Neural crest cell (in vitro differentiated cells): ENCODE data around the gene ARHGAP6. TPM values are rescaled to one million over a fixed set of nuclear protein-coding genes. Genes with fewer than 3 reads are reported as not detected.

ENCODE experiments used
- DNase-seq: peaks from one replicate; pipeline ENCODE4 v3.0.0; 2021; ENCODE audit warnings: low read depth, mixed read lengths, low spot score
- H3K27ac Mint-ChIP-seq: one replicate; pipeline ENCODE4 v1.8.0; 2021; ENCODE audit warnings: mild to moderate bottlenecking, mixed read lengths; ENCODE audit not compliant: unreplicated experiment
- H3K27me3 Mint-ChIP-seq: 2 replicates; pipeline ENCODE4 v1.8.0; 2021; ENCODE audit warnings: low read depth, mild to moderate bottlenecking, mixed read lengths
- H3K36me3 Mint-ChIP-seq: 2 replicates; pipeline ENCODE4 v1.8.0; 2021; ENCODE audit warnings: low read depth, mild to moderate bottlenecking, mixed read lengths
- H3K4me1 Mint-ChIP-seq: 2 replicates; pipeline ENCODE4 v1.8.0; 2021; ENCODE audit warnings: mixed read lengths
- H3K4me3 Mint-ChIP-seq: one replicate; pipeline ENCODE4 v1.8.0; 2021; ENCODE audit warnings: mild to moderate bottlenecking, mixed read lengths
- H3K9me3 Mint-ChIP-seq: 2 replicates; pipeline ENCODE4 v1.8.0; 2021; ENCODE audit warnings: mixed read lengths
- CTCF ChIP-seq: fragments of 200-600 bp; sonication (generic); conservative IDR thresholded peaks from 2 replicates; pipeline ENCODE4 v1.5.0; 2021; ENCODE audit warnings: antibody characterized with exemption, mild to moderate bottlenecking
- total RNA-seq: library from RNA; stranded (reverse); gene quantifications from 2 replicates; pipeline ENCODE4 v1.2.1, GENCODE V29; 2021

ARHGAP6 gene
- total RNA-seq, 1 donor from 2014 or later = 2.7 TPM

GRCh38 chrX:11414091-11414490 is 251.6 kb downstream of the ARHGAP6 start:
- Mint-ChIP-seq H3K9me3 (peaks cover 2% of the 10 kb centered on the region), H3K27me3 (no peaks in the 10 kb centered on the region)

GRCh38 chrX:11412715-11413623 is 252.8 kb downstream of the ARHGAP6 start:
- no peaks in the 10 kb centered on the region for H3K4me1 Mint-ChIP-seq
- no peak overlapping the region for H3K27ac Mint-ChIP-seq
- peaks cover 5% of the 10 kb centered on the region for H3K9me3 Mint-ChIP-seq
- H3K36me3 Mint-ChIP-seq = no peaks in the 10 kb centered on the region
- no peak for TF ChIP-seq CTCF
- H3K4me3 Mint-ChIP-seq = no peak overlapping the region
- no peak for DNase-seq
- no peaks in the 10 kb centered on the region for H3K27me3 Mint-ChIP-seq

More at GRCh38 chrX:11414091-11414490, 251.6 kb downstream of the ARHGAP6 start:
- DNase-seq = no peak
- no peak overlapping the region for H3K27ac Mint-ChIP-seq
- H3K4me3 Mint-ChIP-seq = no peak overlapping the region
- no peaks in the 10 kb centered on the region for H3K36me3 Mint-ChIP-seq
- no peaks in the 10 kb centered on the region for H3K4me1 Mint-ChIP-seq
- TF ChIP-seq CTCF = no peak

- H3K27me3 Mint-ChIP-seq = no peaks in the 10 kb centered on the region
- H3K4me1 Mint-ChIP-seq = no peaks in the 10 kb centered on the region
- no peak for TF ChIP-seq CTCF
Observed at GRCh38 chrX:11409957-11410356, 255.8 kb downstream of the ARHGAP6 start.

GRCh38 chrX:11408783-11409182 is 256.9 kb downstream of the ARHGAP6 start:
- Mint-ChIP-seq H3K4me3 (no peak overlapping the region), H3K27ac (no peak overlapping the region), H3K9me3 (peaks cover 11% of the 10 kb centered on the region), H3K27me3 (no peaks in the 10 kb centered on the region), H3K4me1 (no peaks in the 10 kb centered on the region), H3K36me3 (no peaks in the 10 kb centered on the region)
- no peak for TF ChIP-seq CTCF
- no peak for DNase-seq

More at GRCh38 chrX:11409957-11410356, 255.8 kb downstream of the ARHGAP6 start:
- H3K4me3 Mint-ChIP-seq = no peak overlapping the region
- peaks cover 11% of the 10 kb centered on the region for H3K9me3 Mint-ChIP-seq
- DNase-seq = no peak
- H3K27ac Mint-ChIP-seq = no peak overlapping the region
- no peaks in the 10 kb centered on the region for H3K36me3 Mint-ChIP-seq

GRCh38 chrX:11408109-11408405 is 257.7 kb downstream of the ARHGAP6 start:
- H3K9me3 Mint-ChIP-seq = peaks cover 11% of the 10 kb centered on the region
- H3K27ac Mint-ChIP-seq = no peak overlapping the region
- DNase-seq = no peak
- no peak overlapping the region for H3K4me3 Mint-ChIP-seq
- no peaks in the 10 kb centered on the region for H3K27me3 Mint-ChIP-seq
- no peaks in the 10 kb centered on the region for H3K36me3 Mint-ChIP-seq
- H3K4me1 Mint-ChIP-seq = no peaks in the 10 kb centered on the region
- TF ChIP-seq CTCF = no peak
